ENCODE measurements around the gene DNASE1. TPM values are rescaled to one million over a fixed set of nuclear protein-coding genes. Genes with fewer than 3 reads are reported as not detected.

DNASE1 gene, protein sequence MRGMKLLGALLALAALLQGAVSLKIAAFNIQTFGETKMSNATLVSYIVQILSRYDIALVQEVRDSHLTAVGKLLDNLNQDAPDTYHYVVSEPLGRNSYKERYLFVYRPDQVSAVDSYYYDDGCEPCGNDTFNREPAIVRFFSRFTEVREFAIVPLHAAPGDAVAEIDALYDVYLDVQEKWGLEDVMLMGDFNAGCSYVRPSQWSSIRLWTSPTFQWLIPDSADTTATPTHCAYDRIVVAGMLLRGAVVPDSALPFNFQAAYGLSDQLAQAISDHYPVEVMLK
- total RNA-seq, result 1 to 10 TPM; 2.5 to 7.3 (median 3.5) TPM

DNA sequence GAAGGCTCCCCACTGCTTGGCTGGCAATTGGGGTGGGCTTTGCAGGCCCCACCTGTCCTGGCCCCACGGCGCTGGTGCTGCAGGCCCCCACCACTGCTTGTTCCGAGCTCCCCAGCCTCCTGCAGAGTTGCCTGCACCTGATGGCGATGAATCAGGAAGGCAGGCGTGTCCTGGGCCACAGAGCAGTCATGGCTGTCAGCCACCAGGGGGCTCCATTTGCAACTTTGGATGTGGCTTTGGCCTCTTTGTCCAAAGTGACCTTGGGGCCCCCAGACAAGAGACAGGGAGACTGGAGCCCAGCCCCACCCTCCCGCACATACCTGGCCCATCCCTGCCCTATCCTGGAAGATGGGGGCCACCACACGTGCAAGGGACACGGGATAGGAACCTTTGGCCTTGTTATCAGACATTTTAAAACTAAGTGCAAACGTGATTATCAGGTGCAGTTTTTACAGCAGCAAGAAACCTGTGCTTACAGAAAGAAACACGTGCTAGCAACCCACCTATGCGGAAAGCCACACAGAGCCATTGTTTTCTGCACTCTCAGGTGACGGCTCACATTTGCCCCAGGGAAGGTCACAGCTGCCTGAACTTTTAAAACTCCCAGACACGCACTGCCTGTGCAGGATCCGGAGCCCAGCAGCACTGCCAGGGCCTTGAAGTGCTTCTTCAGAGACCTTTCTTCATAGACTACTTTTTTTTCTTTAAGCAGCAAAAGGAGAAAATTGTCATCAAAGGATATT is at the start of gene DNASE1:
DNASE1 (plus strand) TSS at position 443 of the 743 bp plus-strand sequence. CDS start 683 bp downstream, outside the sequence.
- Histone ChIP-seq H3K9me3 (no peaks in the 10 kb centered on the region), H3K4me3 (no peak within 1 kb of the TSS), H3K27ac (no peak within 1 kb of the TSS), H3K36me3 (peaks cover 0 to 46% of the 10 kb centered on the region in 2 donors), H3K4me1 (no peaks in the 10 kb centered on the region), H3K27me3 (no peaks in the 10 kb centered on the region)
- TF ChIP-seq POLR2A (IDR thresholded peaks at IDR 0.05), result no peak
- TF ChIP-seq, protein P1, sequence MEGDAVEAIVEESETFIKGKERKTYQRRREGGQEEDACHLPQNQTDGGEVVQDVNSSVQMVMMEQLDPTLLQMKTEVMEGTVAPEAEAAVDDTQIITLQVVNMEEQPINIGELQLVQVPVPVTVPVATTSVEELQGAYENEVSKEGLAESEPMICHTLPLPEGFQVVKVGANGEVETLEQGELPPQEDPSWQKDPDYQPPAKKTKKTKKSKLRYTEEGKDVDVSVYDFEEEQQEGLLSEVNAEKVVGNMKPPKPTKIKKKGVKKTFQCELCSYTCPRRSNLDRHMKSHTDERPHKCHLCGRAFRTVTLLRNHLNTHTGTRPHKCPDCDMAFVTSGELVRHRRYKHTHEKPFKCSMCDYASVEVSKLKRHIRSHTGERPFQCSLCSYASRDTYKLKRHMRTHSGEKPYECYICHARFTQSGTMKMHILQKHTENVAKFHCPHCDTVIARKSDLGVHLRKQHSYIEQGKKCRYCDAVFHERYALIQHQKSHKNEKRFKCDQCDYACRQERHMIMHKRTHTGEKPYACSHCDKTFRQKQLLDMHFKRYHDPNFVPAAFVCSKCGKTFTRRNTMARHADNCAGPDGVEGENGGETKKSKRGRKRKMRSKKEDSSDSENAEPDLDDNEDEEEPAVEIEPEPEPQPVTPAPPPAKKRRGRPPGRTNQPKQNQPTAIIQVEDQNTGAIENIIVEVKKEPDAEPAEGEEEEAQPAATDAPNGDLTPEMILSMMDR (IDR thresholded peaks at IDR 0.05 in 4 of 5, conservative IDR thresholded peaks at IDR 0.05 in 1 of 5), result peak; percentile 10 to 66 (median 55)
- ATAC-seq (peak in 1 of 2 donors; percentile 60), DNase-seq (peak; percentile 16 to 42)
- in situ Hi-C loops (cut with MboI; ENCODE audit: low sequenced_read_pairs in 4 of 4), result no loop called here
- intact Hi-C loops (cut with DNase I; ENCODE audit: low total_unique reads), result no loop called here

GRCh38 chr16:3606441-3606840 is 48.0 kb upstream of the DNASE1 start:
- intact Hi-C loops (cut with DNase I; ENCODE audit: low total_unique reads), result no loop called here
- Histone ChIP-seq H3K9me3 (no peaks in the 10 kb centered on the region), H3K4me3 (no peak overlapping the region), H3K27ac (no peak overlapping the region), H3K27me3 (no peaks in the 10 kb centered on the region), H3K36me3 (peaks cover 0 to 24% of the 10 kb centered on the region in 2 donors), H3K4me1 (peaks cover 10 to 11% of the 10 kb centered on the region in 2 donors)
- no peak for DNase-seq
- ATAC-seq, result no peak
- TF ChIP-seq, protein P1 (IDR thresholded peaks at IDR 0.05 in 4 of 5, conservative IDR thresholded peaks at IDR 0.05 in 1 of 5), result no peak
- TF ChIP-seq POLR2A (IDR thresholded peaks at IDR 0.05), result no peak
- in situ Hi-C loops (cut with MboI; ENCODE audit: low sequenced_read_pairs in 4 of 4), result no loop called here

GRCh38 chr16:3607161-3607560 is 47.3 kb upstream of the DNASE1 start:
- Histone ChIP-seq H3K27me3 (no peaks in the 10 kb centered on the region), H3K27ac (no peak overlapping the region), H3K4me3 (no peak overlapping the region), H3K36me3 (peaks cover 0 to 17% of the 10 kb centered on the region in 2 donors), H3K4me1 (peaks cover 10 to 13% of the 10 kb centered on the region in 2 donors), H3K9me3 (no peaks in the 10 kb centered on the region)
- intact Hi-C loops (cut with DNase I; ENCODE audit: low total_unique reads) (no loop called here), in situ Hi-C loops (cut with MboI; ENCODE audit: low sequenced_read_pairs in 4 of 4) (no loop called here)
- DNase-seq, result no peak
- no peak for ATAC-seq
- TF ChIP-seq POLR2A (IDR thresholded peaks at IDR 0.05), result no peak
- TF ChIP-seq, protein P1 (IDR thresholded peaks at IDR 0.05 in 4 of 5, conservative IDR thresholded peaks at IDR 0.05 in 1 of 5), result no peak

- H3K36me3 ChIP-seq, result peaks cover 0 to 12% of the 10 kb centered on the region in 2 donors
Measured at GRCh38 chr16:3607634-3608033, 46.9 kb upstream of the DNASE1 start.

More at GRCh38 chr16:3607634-3608033, 46.9 kb upstream of the DNASE1 start:
- H3K27me3 ChIP-seq, result no peaks in the 10 kb centered on the region
- H3K27ac ChIP-seq, result no peak overlapping the region
- intact Hi-C loops (cut with DNase I; ENCODE audit: low total_unique reads) (no loop called here), in situ Hi-C loops (cut with MboI; ENCODE audit: low sequenced_read_pairs in 4 of 4) (no loop called here)
- TF ChIP-seq, protein P1 (IDR thresholded peaks at IDR 0.05 in 4 of 5, conservative IDR thresholded peaks at IDR 0.05 in 1 of 5), result no peak
- TF ChIP-seq POLR2A (IDR thresholded peaks at IDR 0.05), result no peak
- peaks cover 15 to 17% of the 10 kb centered on the region in 2 donors for H3K4me1 ChIP-seq
- H3K4me3 ChIP-seq, result no peak overlapping the region
- ATAC-seq (no peak), DNase-seq (no peak)
- H3K9me3 ChIP-seq, result no peaks in the 10 kb centered on the region

Measured in gastrocnemius medialis (tissue), 4 donors.